Measurements from ENCODE around the gene ANAPC1.
"Not testable (repeated sequence)": the region's sequence is repeated elsewhere in the genome, so short reads cannot be mapped to it uniquely, and the experiment has no call there.

DNA sequence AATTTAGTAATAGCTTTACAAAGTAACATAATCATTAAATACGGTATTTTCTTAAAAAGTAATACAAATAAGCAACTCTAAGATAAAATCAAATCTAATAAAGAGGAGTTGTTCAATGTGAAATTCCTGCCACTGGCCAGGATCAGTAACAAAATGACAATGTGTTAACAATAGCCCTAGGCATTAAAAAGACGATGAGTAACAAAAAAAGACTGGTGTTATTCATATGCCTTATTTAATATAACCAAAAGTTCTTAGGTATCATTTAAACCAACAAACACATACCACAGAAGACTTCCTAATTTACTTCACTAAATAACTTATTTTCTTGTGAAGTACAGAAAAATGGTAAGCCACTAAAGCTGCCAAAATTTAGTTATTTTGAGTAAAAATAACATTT is 11.2 kb downstream of the ANAPC1 start:
- not testable (repeated sequence) for TF ChIP-seq POLR2AphosphoS5 (IDR thresholded peaks at IDR 0.05)
- TF ChIP-seq, protein P1, sequence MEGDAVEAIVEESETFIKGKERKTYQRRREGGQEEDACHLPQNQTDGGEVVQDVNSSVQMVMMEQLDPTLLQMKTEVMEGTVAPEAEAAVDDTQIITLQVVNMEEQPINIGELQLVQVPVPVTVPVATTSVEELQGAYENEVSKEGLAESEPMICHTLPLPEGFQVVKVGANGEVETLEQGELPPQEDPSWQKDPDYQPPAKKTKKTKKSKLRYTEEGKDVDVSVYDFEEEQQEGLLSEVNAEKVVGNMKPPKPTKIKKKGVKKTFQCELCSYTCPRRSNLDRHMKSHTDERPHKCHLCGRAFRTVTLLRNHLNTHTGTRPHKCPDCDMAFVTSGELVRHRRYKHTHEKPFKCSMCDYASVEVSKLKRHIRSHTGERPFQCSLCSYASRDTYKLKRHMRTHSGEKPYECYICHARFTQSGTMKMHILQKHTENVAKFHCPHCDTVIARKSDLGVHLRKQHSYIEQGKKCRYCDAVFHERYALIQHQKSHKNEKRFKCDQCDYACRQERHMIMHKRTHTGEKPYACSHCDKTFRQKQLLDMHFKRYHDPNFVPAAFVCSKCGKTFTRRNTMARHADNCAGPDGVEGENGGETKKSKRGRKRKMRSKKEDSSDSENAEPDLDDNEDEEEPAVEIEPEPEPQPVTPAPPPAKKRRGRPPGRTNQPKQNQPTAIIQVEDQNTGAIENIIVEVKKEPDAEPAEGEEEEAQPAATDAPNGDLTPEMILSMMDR (IDR thresholded peaks at IDR 0.05) = not testable (repeated sequence)

All from gastroesophageal sphincter (tissue), 3 donors.